GM21423 (cell line): Measurements from ENCODE around the gene PCNA.

Source experiments
- ATAC-seq: cut with Tn5 transposase; IDR thresholded peaks from one replicate; pipeline ENCODE4 v1.9.1; 2021; ENCODE audit warnings: mild to moderate bottlenecking, moderate library complexity; ENCODE audit not compliant: unreplicated experiment

PCNA gene

GRCh38 chr20:5067877-5068645 lies 51.7 kb downstream of the PCNA start:
- ATAC-seq, result no peak

GRCh38 chr20:5065879-5066383 lies 53.8 kb downstream of the PCNA start:
- no peak for ATAC-seq

GRCh38 chr20:5065166-5065878 lies 54.4 kb downstream of the PCNA start:
- no peak for ATAC-seq
